Stomach smooth muscle (tissue), 2 donors: ENCODE measurements around the gene SLAMF6.
"Not testable (repeated sequence)": the region's sequence is repeated elsewhere in the genome, so short reads cannot be mapped to it uniquely, and the experiment has no call there.

Source experiments
- H3K27ac ChIP-seq: one replicate; pipeline ENCODE4 v1.7.0; 2013; ENCODE audit warnings: mild to moderate bottlenecking, low read length, inconsistent platforms
- H3K27me3 ChIP-seq, 2 donors: one replicate each; pipeline ENCODE4 v1.7.0; 2013; ENCODE audit warnings: low read length in 2 of 2; ENCODE audit not compliant: insufficient read depth in 2 of 2, control insufficient read depth in 1 of 2
- H3K36me3 ChIP-seq, 2 donors: one replicate each; pipeline ENCODE4 v1.7.0; 2013; ENCODE audit warnings: low read length in 2 of 2; ENCODE audit not compliant: control insufficient read depth in 2 of 2, insufficient read depth in 2 of 2
- H3K4me1 ChIP-seq: one replicate; pipeline ENCODE4 v1.7.0; 2013; ENCODE audit warnings: low read length; ENCODE audit not compliant: control insufficient read depth, insufficient read depth
- H3K4me3 ChIP-seq, 2 donors: one replicate each; pipeline ENCODE4 v1.7.0; 2013; ENCODE audit warnings: low read length in 2 of 2
- H3K9ac ChIP-seq, 2 donors: one replicate each; pipeline ENCODE4 v1.7.0; 2013; ENCODE audit warnings: low read length in 2 of 2, mild to moderate bottlenecking in 1 of 2
- H3K9me3 ChIP-seq, 2 donors: one replicate each; pipeline ENCODE4 v1.7.0; 2013; ENCODE audit warnings: low read length in 2 of 2; ENCODE audit not compliant: control insufficient read depth in 2 of 2
- donor health status: healthy.
- donor health status: Pancreatic carcinoma.

SLAMF6 gene

DNA sequence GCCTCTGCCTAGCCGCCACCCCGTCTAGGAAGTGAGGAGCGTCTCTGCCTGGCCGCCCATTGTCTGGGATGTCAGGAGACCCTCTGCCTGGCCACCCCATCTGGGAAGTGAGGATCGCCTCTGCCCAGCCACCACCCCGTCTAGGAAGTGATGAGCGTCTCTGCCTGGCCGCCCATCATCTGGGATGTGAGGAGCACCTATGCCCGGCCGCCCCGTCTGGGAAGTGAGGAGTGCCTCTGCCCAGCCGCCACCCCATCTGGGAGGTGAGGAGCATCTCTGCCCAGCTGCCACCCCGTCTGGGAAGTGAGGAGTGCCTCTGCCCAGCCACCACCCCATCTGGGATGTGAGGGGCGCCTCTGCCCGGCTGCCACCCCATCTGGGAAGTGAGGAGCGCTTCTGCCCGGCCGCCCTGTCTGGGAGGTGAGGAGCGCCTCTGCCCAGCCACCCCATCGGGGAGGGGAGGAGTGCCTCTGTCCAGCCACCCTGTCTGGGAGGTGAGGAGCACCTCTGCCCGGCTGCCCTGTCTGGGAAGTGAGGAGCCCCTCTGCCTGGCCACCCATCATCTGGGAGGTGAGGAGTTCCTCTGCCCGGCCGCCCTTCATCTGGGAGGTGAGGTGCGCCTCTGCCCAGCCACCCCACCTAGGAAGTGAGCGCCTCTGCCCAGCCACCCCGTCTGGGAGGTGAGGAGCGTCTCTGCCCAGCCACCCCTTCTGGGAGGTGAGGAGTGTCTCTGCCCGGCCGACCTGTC, 8.9 kb upstream of the SLAMF6 start:
- not testable (repeated sequence) for H3K9me3 ChIP-seq, H3K36me3 ChIP-seq, H3K27me3 ChIP-seq, H3K9ac ChIP-seq, H3K4me1 ChIP-seq, H3K4me3 ChIP-seq, H3K27ac ChIP-seq

- H3K9me3 ChIP-seq, H3K4me1 ChIP-seq, H3K9ac ChIP-seq, H3K27ac ChIP-seq, H3K27me3 ChIP-seq, H3K4me3 ChIP-seq, H3K36me3 ChIP-seq: not testable (repeated sequence)
Observed at GRCh38 chr1:160529401-160529952, 6.4 kb upstream of the SLAMF6 start.

GRCh38 chr1:160523789-160524188, 734 bp upstream of the SLAMF6 start:
- not testable (repeated sequence) for H3K9me3 ChIP-seq, H3K9ac ChIP-seq, H3K36me3 ChIP-seq, H3K4me3 ChIP-seq, H3K4me1 ChIP-seq, H3K27me3 ChIP-seq, H3K27ac ChIP-seq

DNA sequence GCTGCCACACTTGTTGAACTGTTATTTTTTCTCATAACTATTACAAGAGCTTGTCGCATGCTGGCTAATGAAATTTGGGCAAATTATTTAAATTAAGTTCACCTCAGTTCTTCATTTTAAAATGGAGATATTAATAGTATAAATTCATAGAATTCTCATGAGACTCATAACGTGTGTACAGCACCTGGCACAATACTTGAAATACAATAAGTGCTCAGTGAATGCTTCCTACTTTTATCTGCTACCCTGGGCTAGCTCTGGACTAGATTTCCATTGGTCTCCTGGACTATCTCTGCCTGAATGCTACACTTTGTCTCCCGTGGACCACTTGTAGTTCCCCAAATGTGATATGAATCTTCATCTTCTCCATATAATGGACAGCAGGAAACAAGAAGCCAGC, 919 bp downstream of the SLAMF6 start:
- H3K9ac ChIP-seq = no peak overlapping the region
- H3K9me3 ChIP-seq = no peaks in the 10 kb centered on the region
- H3K4me3 ChIP-seq = no peak overlapping the region
- no peaks in the 10 kb centered on the region for H3K4me1 ChIP-seq
- no peak overlapping the region for H3K27ac ChIP-seq
- no peaks in the 10 kb centered on the region for H3K27me3 ChIP-seq
- H3K36me3 ChIP-seq = no peaks in the 10 kb centered on the region

DNA sequence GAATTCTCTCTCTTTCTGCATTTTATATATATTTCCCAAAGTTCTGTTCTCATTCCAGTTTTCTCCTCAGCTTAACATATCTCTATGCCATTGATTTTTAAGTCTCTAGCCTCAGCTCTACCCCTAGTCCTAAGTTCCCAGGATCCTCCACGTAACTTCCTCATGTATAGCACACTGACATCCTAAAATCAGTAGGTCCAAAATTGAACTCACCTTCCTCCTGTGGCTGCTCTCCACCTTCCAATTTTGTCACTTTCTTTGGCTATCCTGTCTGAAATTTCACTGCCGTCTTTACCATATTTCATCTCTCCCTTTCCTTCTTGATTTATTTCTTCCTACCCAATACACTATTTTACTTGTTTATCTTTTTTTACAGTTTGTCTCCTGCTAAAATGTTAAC, 1.5 kb downstream of the SLAMF6 start:
- no peaks in the 10 kb centered on the region for H3K9me3 ChIP-seq
- no peak overlapping the region for H3K27ac ChIP-seq
- H3K36me3 ChIP-seq = no peaks in the 10 kb centered on the region
- H3K27me3 ChIP-seq = no peaks in the 10 kb centered on the region
- H3K4me3 ChIP-seq = no peak overlapping the region
- H3K9ac ChIP-seq = no peak overlapping the region
- no peaks in the 10 kb centered on the region for H3K4me1 ChIP-seq

GRCh38 chr1:160520999-160521398, 2.1 kb downstream of the SLAMF6 start:
- Histone ChIP-seq H3K9me3 (no peaks in the 10 kb centered on the region), H3K36me3 (no peaks in the 10 kb centered on the region), H3K27ac (no peak overlapping the region), H3K4me3 (no peak overlapping the region), H3K4me1 (no peaks in the 10 kb centered on the region), H3K27me3 (no peaks in the 10 kb centered on the region), H3K9ac (no peak overlapping the region)

GRCh38 chr1:160520582-160520981, 2.5 kb downstream of the SLAMF6 start:
- Histone ChIP-seq H3K27me3 (no peaks in the 10 kb centered on the region), H3K27ac (no peak overlapping the region), H3K4me3 (no peak overlapping the region), H3K4me1 (no peaks in the 10 kb centered on the region), H3K9me3 (no peaks in the 10 kb centered on the region), H3K36me3 (no peaks in the 10 kb centered on the region), H3K9ac (no peak overlapping the region)

DNA sequence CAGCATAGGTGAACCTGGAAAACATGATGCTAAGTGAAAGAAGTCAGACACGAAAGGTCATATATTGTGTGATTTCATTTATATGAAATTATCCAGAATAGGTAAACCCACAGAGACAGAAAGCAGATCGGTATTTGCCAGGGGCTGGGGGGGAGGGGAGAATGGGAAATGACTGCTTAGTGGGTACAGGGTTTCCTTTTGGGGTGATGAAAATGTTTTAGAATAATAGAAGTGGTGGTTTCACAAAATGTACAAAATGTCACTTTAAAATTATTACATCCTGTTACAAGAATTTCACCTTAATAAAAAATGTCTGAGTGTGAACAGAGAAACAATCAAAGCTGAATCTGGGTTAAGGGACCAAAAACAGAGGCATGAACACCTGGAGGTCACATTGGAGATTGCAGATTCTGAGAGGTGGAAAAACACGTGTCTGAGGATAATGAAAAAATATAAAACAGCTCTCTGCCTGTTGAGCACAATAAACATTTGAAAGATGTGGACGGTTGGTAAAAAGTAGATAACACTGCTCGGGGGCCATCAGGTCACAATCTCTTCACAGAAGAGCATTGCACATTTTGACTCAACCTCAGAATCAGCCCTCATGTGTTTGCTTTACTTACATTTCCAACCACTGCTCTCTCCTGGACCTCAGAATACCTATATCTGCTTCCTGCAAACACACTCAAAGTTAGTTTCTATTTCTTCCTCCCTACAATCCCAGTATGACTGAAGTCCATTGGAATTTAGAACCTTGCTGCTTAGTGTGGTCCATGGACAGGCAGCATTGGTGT, 3.2 kb downstream of the SLAMF6 start:
- Histone ChIP-seq H3K4me1 (no peaks in the 10 kb centered on the region), H3K27me3 (no peaks in the 10 kb centered on the region), H3K9me3 (no peaks in the 10 kb centered on the region), H3K9ac (no peak overlapping the region), H3K27ac (no peak overlapping the region), H3K4me3 (no peak overlapping the region), H3K36me3 (no peaks in the 10 kb centered on the region)

DNA sequence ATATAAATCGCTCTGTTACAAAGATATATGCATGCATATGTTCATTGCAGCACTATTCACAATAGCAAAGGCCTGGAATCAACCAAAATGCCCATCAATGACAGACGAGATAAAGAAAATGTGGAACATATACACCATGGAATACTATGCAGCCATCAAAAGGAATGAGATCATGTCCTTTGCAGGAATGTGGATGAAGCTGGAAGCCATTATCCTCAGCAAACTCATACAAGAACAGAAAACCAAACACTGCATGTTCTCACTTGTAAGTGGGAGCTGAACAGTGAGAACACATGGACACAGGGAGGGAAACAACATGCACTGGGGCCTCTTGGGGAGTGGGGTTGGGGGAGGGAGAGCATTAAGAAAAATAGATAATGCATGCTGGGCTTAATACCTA, 5.5 kb downstream of the SLAMF6 start:
- H3K9ac ChIP-seq, H3K27me3 ChIP-seq, H3K36me3 ChIP-seq, H3K4me3 ChIP-seq, H3K27ac ChIP-seq, H3K9me3 ChIP-seq, H3K4me1 ChIP-seq: not testable (repeated sequence)

GRCh38 chr1:160515908-160516307, 7.1 kb downstream of the SLAMF6 start:
- H3K27me3 ChIP-seq, H3K36me3 ChIP-seq, H3K4me1 ChIP-seq, H3K27ac ChIP-seq, H3K9ac ChIP-seq, H3K4me3 ChIP-seq, H3K9me3 ChIP-seq: not testable (repeated sequence)

DNA sequence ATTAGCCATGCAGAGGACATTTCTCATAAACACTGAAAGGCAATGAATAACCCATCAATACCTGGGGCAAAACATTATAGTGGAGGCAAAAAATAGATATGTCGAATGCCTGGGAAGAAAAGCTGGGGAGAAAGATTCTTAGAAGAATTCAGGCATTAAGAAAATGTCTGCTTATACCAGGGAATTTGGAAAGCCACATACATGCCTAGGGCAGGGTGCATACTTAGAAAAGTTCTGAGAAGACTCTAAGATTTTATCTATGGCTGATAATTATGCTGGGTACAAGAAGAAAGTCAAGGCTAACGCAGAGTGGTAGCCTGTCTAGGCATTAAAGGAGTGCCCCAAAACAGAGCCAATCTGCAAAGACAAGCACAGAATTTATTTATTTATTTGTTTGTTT, 18.4 kb downstream of the SLAMF6 start:
- H3K36me3 ChIP-seq = no peaks in the 10 kb centered on the region
- H3K9me3 ChIP-seq = peaks cover 0 to 3% of the 10 kb centered on the region in 2 donors
- no peak overlapping the region for H3K27ac ChIP-seq
- no peak overlapping the region for H3K9ac ChIP-seq
- H3K27me3 ChIP-seq = no peaks in the 10 kb centered on the region
- no peaks in the 10 kb centered on the region for H3K4me1 ChIP-seq
- no peak overlapping the region for H3K4me3 ChIP-seq
